ENCODE measurements around the gene PCDH15.
"Not testable (repeated sequence)": the region's sequence is repeated elsewhere in the genome, so short reads cannot be mapped to it uniquely, and the experiment has no call there.

The PCDH15 gene

DNA sequence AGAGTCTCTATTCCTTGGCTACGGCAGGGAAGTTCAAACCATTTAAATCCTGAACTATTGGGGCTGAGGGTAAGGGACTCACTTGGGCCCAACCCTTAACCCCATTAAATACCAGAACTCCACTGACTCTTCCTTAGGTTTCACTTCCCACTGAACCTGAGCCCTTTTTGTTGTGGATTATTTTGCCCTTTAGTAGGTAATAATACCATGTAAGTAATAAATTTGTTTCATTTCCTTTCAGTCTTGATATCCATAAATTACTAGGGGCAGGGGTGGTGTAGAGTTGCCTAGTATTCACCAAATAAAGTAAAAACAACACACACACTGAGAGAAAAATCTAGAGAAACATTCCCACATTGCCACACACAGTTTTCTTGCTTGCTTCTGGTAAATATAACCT lies 352.0 kb downstream of the PCDH15 start:
- Histone ChIP-seq H3K9me3 (ENCODE audit: control insufficient read depth, low read length) (no peaks in the 10 kb centered on the region), H3K4me3 (ENCODE audit: low read length) (no peak overlapping the region), H3K36me3 (ENCODE audit: control insufficient read depth, insufficient read depth, low read length) (no peaks in the 10 kb centered on the region), H3K4me1 (ENCODE audit: control insufficient read depth, insufficient read depth, low read length) (no peaks in the 10 kb centered on the region), H3K9ac (ENCODE audit: low read length) (no peak overlapping the region), H3K27me3 (ENCODE audit: control insufficient read depth, insufficient read depth, low read length) (no peaks in the 10 kb centered on the region)

DNA sequence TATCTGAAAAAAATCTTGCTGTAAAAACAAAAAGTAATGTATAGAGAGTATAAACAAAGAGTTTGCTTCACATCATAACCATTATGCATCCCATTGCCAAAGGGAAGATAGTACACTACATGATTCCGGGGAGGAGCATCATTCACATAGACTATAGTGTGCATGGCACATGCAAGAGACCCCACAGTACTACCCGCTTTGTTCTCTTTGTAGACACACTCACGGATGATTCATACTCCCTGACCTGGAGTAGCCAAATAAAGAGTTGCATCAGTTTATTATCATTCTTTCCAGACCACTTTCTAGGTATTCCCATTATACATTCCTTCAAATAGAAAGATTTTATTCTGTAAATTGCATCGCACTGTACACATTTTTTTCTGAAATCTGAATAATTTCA lies 356.9 kb downstream of the PCDH15 start:
- no peaks in the 10 kb centered on the region for H3K27me3 ChIP-seq (ENCODE audit: control insufficient read depth, insufficient read depth, low read length)

DNA sequence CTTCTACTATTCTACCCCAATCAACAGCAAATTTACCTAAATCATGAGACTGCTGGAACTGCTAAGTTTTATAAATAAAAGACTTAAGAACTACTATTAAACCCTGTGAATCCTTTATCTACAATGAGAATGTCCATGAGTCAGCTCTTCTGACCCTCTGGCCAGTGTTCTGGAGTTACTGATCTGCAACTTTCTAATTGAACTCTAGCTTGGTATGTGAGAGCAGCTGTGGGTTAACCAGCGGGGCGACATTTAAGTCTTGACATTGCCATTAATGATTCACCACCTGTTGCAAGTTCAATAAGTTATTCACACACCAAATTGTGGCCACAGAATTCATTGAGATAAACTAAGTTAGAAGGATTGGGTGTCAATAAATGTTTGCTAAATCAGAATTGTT lies 359.8 kb downstream of the PCDH15 start:
- H3K4me1 ChIP-seq (ENCODE audit: control insufficient read depth, insufficient read depth, low read length): no peaks in the 10 kb centered on the region
- H3K27me3 ChIP-seq (ENCODE audit: control insufficient read depth, insufficient read depth, low read length): no peaks in the 10 kb centered on the region
- no peak overlapping the region for H3K4me3 ChIP-seq (ENCODE audit: low read length)
- no peaks in the 10 kb centered on the region for H3K36me3 ChIP-seq (ENCODE audit: control insufficient read depth, insufficient read depth, low read length)
- no peaks in the 10 kb centered on the region for H3K9me3 ChIP-seq (ENCODE audit: control insufficient read depth, low read length)
- H3K9ac ChIP-seq (ENCODE audit: low read length): no peak overlapping the region

More for the DNA sequence above, 356.9 kb downstream of the PCDH15 start:
- Histone ChIP-seq H3K4me1 (ENCODE audit: control insufficient read depth, insufficient read depth, low read length) (no peaks in the 10 kb centered on the region), H3K9me3 (ENCODE audit: control insufficient read depth, low read length) (no peaks in the 10 kb centered on the region), H3K9ac (ENCODE audit: low read length) (no peak overlapping the region), H3K36me3 (ENCODE audit: control insufficient read depth, insufficient read depth, low read length) (no peaks in the 10 kb centered on the region), H3K4me3 (ENCODE audit: low read length) (no peak overlapping the region)

DNA sequence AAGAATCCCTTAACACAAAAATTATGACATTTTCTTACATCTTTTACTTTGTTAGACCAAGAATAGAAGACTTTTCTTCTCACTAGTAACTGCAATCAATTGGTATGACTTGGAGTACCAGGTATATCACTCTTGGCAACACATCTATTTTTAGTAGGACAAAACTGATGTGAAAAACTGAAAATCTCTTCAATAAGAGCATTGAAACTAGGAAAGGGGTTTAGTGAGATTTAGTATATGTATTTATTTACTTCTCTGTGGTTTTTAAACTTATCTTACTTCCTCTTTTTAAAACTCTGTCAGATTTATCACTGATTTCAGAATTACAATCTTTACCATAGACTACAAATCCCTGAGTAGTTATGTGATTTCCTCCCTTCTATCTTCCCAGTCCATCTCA lies 366.2 kb downstream of the PCDH15 start:
- Histone ChIP-seq H3K9ac (ENCODE audit: low read length) (no peak overlapping the region), H3K27me3 (ENCODE audit: control insufficient read depth, insufficient read depth, low read length) (no peaks in the 10 kb centered on the region), H3K4me1 (ENCODE audit: control insufficient read depth, insufficient read depth, low read length) (no peaks in the 10 kb centered on the region), H3K4me3 (ENCODE audit: low read length) (no peak overlapping the region), H3K9me3 (ENCODE audit: control insufficient read depth, low read length) (no peaks in the 10 kb centered on the region), H3K36me3 (ENCODE audit: control insufficient read depth, insufficient read depth, low read length) (no peaks in the 10 kb centered on the region)

DNA sequence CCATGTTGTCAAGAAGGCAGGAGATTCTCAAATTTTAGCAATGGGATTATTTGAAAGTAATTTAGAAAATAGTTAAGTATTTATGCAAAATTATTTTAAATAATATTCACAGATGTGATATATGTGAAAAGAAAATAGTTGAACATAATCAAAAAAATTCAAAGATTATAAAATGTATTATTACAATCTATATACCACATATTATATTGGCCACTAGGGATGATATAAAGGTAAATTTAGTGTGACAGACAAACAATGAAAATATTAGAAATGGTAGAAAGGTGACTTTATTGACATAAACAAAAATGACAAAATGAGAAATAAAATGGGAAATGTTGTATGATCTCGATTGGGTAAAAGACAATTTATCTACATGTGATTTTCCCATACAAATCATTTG lies 385.5 kb downstream of the PCDH15 start:
- Histone ChIP-seq H3K27me3 (ENCODE audit: control insufficient read depth, insufficient read depth, low read length) (no peaks in the 10 kb centered on the region), H3K4me3 (ENCODE audit: low read length) (no peak overlapping the region), H3K4me1 (ENCODE audit: control insufficient read depth, insufficient read depth, low read length) (no peaks in the 10 kb centered on the region), H3K9ac (ENCODE audit: low read length) (no peak overlapping the region), H3K36me3 (ENCODE audit: control insufficient read depth, insufficient read depth, low read length) (no peaks in the 10 kb centered on the region), H3K9me3 (ENCODE audit: control insufficient read depth, low read length) (no peaks in the 10 kb centered on the region)

- Histone ChIP-seq H3K36me3 (ENCODE audit: control insufficient read depth, insufficient read depth, low read length) (no peaks in the 10 kb centered on the region), H3K9ac (ENCODE audit: low read length) (no peak overlapping the region), H3K4me1 (ENCODE audit: control insufficient read depth, insufficient read depth, low read length) (no peaks in the 10 kb centered on the region), H3K27me3 (ENCODE audit: control insufficient read depth, insufficient read depth, low read length) (no peaks in the 10 kb centered on the region), H3K9me3 (ENCODE audit: control insufficient read depth, low read length) (no peaks in the 10 kb centered on the region), H3K4me3 (ENCODE audit: low read length) (no peak overlapping the region)
These were observed 398.5 kb downstream of the PCDH15 start for GRCh38 chr10:54402576-54402975.

DNA sequence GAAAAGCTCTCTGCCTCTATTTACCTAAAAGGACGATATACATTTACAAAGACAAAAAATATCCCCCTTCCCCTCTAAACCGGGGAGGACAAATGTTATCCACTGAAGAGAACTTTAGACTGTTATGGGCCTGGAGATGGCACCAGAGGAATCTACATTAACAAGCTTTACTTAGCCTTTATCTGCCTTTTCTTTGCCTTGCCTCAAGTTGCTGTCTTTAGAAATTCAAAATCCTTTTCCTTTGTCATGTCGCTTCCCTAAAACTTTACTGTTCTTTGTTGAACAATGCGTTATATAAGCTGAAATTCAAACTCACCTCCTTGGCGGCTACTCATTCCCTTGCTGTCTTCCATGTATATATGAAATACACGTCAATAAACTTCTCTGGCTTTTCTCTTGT lies 405.0 kb downstream of the PCDH15 start:
- Histone ChIP-seq H3K9me3 (ENCODE audit: control insufficient read depth, low read length) (no peaks in the 10 kb centered on the region), H3K27me3 (ENCODE audit: control insufficient read depth, insufficient read depth, low read length) (no peaks in the 10 kb centered on the region), H3K9ac (ENCODE audit: low read length) (no peak overlapping the region), H3K4me3 (ENCODE audit: low read length) (no peak overlapping the region), H3K4me1 (ENCODE audit: control insufficient read depth, insufficient read depth, low read length) (no peaks in the 10 kb centered on the region), H3K36me3 (ENCODE audit: control insufficient read depth, insufficient read depth, low read length) (no peaks in the 10 kb centered on the region)

GRCh38 chr10:54394598-54394997 lies 406.4 kb downstream of the PCDH15 start:
- not testable (repeated sequence) for H3K9ac ChIP-seq (ENCODE audit: low read length); H3K27me3 ChIP-seq (ENCODE audit: control insufficient read depth, insufficient read depth, low read length); H3K36me3 ChIP-seq (ENCODE audit: control insufficient read depth, insufficient read depth, low read length); H3K4me3 ChIP-seq (ENCODE audit: low read length); H3K9me3 ChIP-seq (ENCODE audit: control insufficient read depth, low read length); H3K4me1 ChIP-seq (ENCODE audit: control insufficient read depth, insufficient read depth, low read length)

GRCh38 chr10:54372179-54372578 lies 428.9 kb downstream of the PCDH15 start:
- no peak overlapping the region for H3K9ac ChIP-seq (ENCODE audit: low read length)
- no peak overlapping the region for H3K4me3 ChIP-seq (ENCODE audit: low read length)
- H3K27me3 ChIP-seq (ENCODE audit: control insufficient read depth, insufficient read depth, low read length): no peaks in the 10 kb centered on the region
- H3K4me1 ChIP-seq (ENCODE audit: control insufficient read depth, insufficient read depth, low read length): no peaks in the 10 kb centered on the region
- H3K36me3 ChIP-seq (ENCODE audit: control insufficient read depth, insufficient read depth, low read length): no peaks in the 10 kb centered on the region
- no peaks in the 10 kb centered on the region for H3K9me3 ChIP-seq (ENCODE audit: control insufficient read depth, low read length)

DNA sequence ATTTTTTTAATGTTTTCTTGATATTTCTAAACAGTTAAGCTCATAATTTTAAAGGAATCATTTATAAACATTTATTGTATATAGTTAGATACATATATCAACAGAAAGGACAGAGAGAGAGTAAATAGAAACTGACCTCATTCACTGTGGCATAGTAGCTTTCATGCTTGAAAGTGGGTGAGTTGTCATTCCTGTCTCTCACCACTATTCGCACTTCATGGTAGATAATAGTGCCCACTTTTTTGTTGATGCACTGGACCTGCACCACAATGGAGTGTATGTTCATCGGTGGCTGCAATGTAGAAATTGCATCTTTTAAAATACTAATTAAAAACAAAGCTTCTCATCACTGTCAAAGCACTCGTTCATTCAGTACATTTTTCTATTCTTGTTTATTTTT lies 432.0 kb downstream of the PCDH15 start:
- no peaks in the 10 kb centered on the region for H3K4me1 ChIP-seq (ENCODE audit: control insufficient read depth, insufficient read depth, low read length)
- H3K36me3 ChIP-seq (ENCODE audit: control insufficient read depth, insufficient read depth, low read length): no peaks in the 10 kb centered on the region
- no peaks in the 10 kb centered on the region for H3K27me3 ChIP-seq (ENCODE audit: control insufficient read depth, insufficient read depth, low read length)
- no peak overlapping the region for H3K4me3 ChIP-seq (ENCODE audit: low read length)
- no peaks in the 10 kb centered on the region for H3K9me3 ChIP-seq (ENCODE audit: control insufficient read depth, low read length)
- no peak overlapping the region for H3K9ac ChIP-seq (ENCODE audit: low read length)

GRCh38 chr10:54363390-54363789 lies 437.6 kb downstream of the PCDH15 start:
- no peaks in the 10 kb centered on the region for H3K36me3 ChIP-seq (ENCODE audit: control insufficient read depth, insufficient read depth, low read length)
- H3K4me1 ChIP-seq (ENCODE audit: control insufficient read depth, insufficient read depth, low read length): no peaks in the 10 kb centered on the region
- no peak overlapping the region for H3K9ac ChIP-seq (ENCODE audit: low read length)
- H3K27me3 ChIP-seq (ENCODE audit: control insufficient read depth, insufficient read depth, low read length): no peaks in the 10 kb centered on the region
- no peak overlapping the region for H3K4me3 ChIP-seq (ENCODE audit: low read length)
- no peaks in the 10 kb centered on the region for H3K9me3 ChIP-seq (ENCODE audit: control insufficient read depth, low read length)

- no peak overlapping the region for H3K9ac ChIP-seq (ENCODE audit: low read length)
- no peaks in the 10 kb centered on the region for H3K4me1 ChIP-seq (ENCODE audit: control insufficient read depth, insufficient read depth, low read length)
- H3K4me3 ChIP-seq (ENCODE audit: low read length): no peak overlapping the region
- no peaks in the 10 kb centered on the region for H3K27me3 ChIP-seq (ENCODE audit: control insufficient read depth, insufficient read depth, low read length)
- H3K36me3 ChIP-seq (ENCODE audit: control insufficient read depth, insufficient read depth, low read length): no peaks in the 10 kb centered on the region
- H3K9me3 ChIP-seq (ENCODE audit: control insufficient read depth, low read length): no peaks in the 10 kb centered on the region
These were observed 459.0 kb downstream of the PCDH15 start for GRCh38 chr10:54342058-54342457.

GRCh38 chr10:54335296-54335695 lies 465.7 kb downstream of the PCDH15 start:
- Histone ChIP-seq H3K36me3 (ENCODE audit: control insufficient read depth, insufficient read depth, low read length) (no peaks in the 10 kb centered on the region), H3K4me3 (ENCODE audit: low read length) (no peak overlapping the region), H3K27me3 (ENCODE audit: control insufficient read depth, insufficient read depth, low read length) (no peaks in the 10 kb centered on the region), H3K4me1 (ENCODE audit: control insufficient read depth, insufficient read depth, low read length) (no peaks in the 10 kb centered on the region), H3K9ac (ENCODE audit: low read length) (no peak overlapping the region), H3K9me3 (ENCODE audit: control insufficient read depth, low read length) (no peaks in the 10 kb centered on the region)

Data from mucosa of stomach (tissue), 1 donor.